ENCODE measurements around the gene ARHGAP10. TPM values are rescaled to one million over a fixed set of nuclear protein-coding genes. Genes with fewer than 3 reads are reported as not detected.

Gene ARHGAP10
- total and polyA plus RNA-seq, 10 of the 15 experiments (the other 5 are each of a cell fraction or from before 2014, with no cell fraction given), result 1.3 to 25.8 (median 17.2) TPM

DNA sequence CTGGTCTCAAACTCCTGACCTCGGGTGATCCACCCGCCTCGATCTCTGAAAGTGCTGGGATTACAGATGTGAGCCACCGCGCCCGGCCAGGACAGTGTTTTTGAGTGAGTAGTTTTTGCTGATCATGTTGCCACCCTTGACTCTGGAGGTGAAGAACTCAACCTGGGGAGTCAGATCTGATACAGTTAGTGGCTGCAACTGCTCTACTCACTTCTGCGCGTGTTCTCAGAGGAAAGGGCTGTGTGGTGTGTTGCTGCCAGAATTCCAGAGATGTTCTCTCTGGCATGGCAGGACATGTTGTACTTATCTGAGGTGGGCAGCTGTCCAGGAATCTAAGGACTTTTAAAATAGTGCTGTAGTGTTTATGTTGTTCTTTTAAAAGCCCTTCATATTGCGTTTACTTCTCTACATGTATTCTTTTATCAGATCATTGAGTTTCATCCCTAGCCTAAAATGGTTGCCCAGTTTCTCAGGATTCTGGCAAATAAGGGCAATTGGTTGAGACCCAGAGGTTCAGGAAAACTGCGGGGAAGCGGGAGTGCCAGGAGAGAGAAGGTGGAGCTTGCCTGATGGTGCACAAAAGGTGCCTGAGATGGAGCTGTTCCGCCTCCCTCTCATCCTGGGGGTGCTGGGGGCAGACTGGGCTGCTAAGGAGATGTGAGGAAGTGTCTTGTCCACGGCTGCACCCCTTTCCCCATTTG is 97.7 kb downstream of the ARHGAP10 start (continued):
- TF ChIP-seq, protein P1, sequence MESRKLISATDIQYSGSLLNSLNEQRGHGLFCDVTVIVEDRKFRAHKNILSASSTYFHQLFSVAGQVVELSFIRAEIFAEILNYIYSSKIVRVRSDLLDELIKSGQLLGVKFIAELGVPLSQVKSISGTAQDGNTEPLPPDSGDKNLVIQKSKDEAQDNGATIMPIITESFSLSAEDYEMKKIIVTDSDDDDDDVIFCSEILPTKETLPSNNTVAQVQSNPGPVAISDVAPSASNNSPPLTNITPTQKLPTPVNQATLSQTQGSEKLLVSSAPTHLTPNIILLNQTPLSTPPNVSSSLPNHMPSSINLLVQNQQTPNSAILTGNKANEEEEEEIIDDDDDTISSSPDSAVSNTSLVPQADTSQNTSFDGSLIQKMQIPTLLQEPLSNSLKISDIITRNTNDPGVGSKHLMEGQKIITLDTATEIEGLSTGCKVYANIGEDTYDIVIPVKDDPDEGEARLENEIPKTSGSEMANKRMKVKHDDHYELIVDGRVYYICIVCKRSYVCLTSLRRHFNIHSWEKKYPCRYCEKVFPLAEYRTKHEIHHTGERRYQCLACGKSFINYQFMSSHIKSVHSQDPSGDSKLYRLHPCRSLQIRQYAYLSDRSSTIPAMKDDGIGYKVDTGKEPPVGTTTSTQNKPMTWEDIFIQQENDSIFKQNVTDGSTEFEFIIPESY (IDR thresholded peaks at IDR 0.05), result no peak
- TF ChIP-seq MXI1 (IDR thresholded peaks at IDR 0.05; ENCODE audit: low read depth, low read length), result no peak
- no peak for TF ChIP-seq NBN (IDR thresholded peaks at IDR 0.05)
- no peak for TF ChIP-seq FOXM1 (IDR thresholded peaks at IDR 0.05; ENCODE audit: low read depth, low read length)
- no peak for TF ChIP-seq EGR1 (IDR thresholded peaks at IDR 0.05; ENCODE audit: borderline replicate concordance in 1 of 2, low read depth in 2 of 2, low read length in 2 of 2)
- no peak for TF ChIP-seq EED (IDR thresholded peaks at IDR 0.05; ENCODE audit: low read depth)
- TF ChIP-seq NFYB (IDR thresholded peaks at IDR 0.05; ENCODE audit: insufficient read depth, low read depth, low read length), result no peak
- no peak for TF ChIP-seq USF1 (IDR thresholded peaks at IDR 0.05; ENCODE audit: borderline replicate concordance, extremely low read length, insufficient read depth, low read depth, low read length)
- TF ChIP-seq, protein P2, sequence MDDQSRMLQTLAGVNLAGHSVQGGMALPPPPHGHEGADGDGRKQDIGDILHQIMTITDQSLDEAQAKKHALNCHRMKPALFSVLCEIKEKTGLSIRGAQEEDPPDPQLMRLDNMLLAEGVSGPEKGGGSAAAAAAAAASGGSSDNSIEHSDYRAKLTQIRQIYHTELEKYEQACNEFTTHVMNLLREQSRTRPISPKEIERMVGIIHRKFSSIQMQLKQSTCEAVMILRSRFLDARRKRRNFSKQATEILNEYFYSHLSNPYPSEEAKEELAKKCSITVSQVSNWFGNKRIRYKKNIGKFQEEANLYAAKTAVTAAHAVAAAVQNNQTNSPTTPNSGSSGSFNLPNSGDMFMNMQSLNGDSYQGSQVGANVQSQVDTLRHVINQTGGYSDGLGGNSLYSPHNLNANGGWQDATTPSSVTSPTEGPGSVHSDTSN (IDR thresholded peaks at IDR 0.05; ENCODE audit: insufficient replicate concordance, low read depth, low read length), result no peak
- no peak for TF ChIP-seq NFXL1 (IDR thresholded peaks at IDR 0.05; ENCODE audit: borderline replicate concordance)

Measured in GM12878 (cell line).